ENCODE measurements around the gene SPIN3. TPM values are rescaled to one million over a fixed set of nuclear protein-coding genes. Genes with fewer than 3 reads are reported as not detected.
"Not testable (repeated sequence)": the region's sequence is repeated elsewhere in the genome, so short reads cannot be mapped to it uniquely, and the experiment has no call there.

Gene SPIN3
- total RNA-seq (10 to 100 TPM in 1 of 4 donors, 1 to 10 TPM in 3; 6.5 to 16.9 (median 9.3) TPM), polyA plus RNA-seq (1 to 10 TPM; 1.6 to 4.2 (median 3.8) TPM)

GRCh38 chrX:56995271-56995994, at the start of gene SPIN3:
TSS of gene SPIN3 (minus strand) at chrX:56995541. CDS start at chrX:56994947, 594 bp downstream.
- TF ChIP-seq EP300 (IDR thresholded peaks at IDR 0.05) (no peak), POLR2A (IDR thresholded peaks at IDR 0.05) (peak in 1 of 2 donors; percentile 17), POLR2AphosphoS5 (IDR thresholded peaks at IDR 0.05) (peak; percentile 38 to 75 (median 67)), CTCF (IDR thresholded peaks at IDR 0.05) (no peak)
- intact Hi-C loops (cut with DNase I), result loop anchor here (10.0 kb wide), 2 partner anchors 119 to 599 kb away; partner anchors contain the start of gene ZXDB
- 1% methylated on average over 39 of the region's 39 CpGs for WGBS, 2 donors

GRCh38 chrX:57044245-57044644, 48.9 kb upstream of the SPIN3 start:
- no peaks in the 10 kb centered on the region for H3K9me3 ChIP-seq
- TF ChIP-seq EP300 (IDR thresholded peaks at IDR 0.05), result no peak
- TF ChIP-seq POLR2AphosphoS5 (IDR thresholded peaks at IDR 0.05), result no peak
- no peak for TF ChIP-seq POLR2A (IDR thresholded peaks at IDR 0.05)
- no peak for TF ChIP-seq CTCF (IDR thresholded peaks at IDR 0.05)
- 63 to 80% methylated on average over 3 of the region's 3 CpGs for WGBS, 2 donors
- H3K27me3 ChIP-seq, result no peaks in the 10 kb centered on the region
- no peaks in the 10 kb centered on the region for H3K4me1 ChIP-seq
- H3K36me3 ChIP-seq, result no peaks in the 10 kb centered on the region
- intact Hi-C loops (cut with DNase I), result no loop called here
- no peak overlapping the region for H3K27ac ChIP-seq
- no peak for DNase-seq
- no peak overlapping the region for H3K4me3 ChIP-seq

More at GRCh38 chrX:56995271-56995994, at the start of gene SPIN3:
- peak within 1 kb of the TSS; percentile 73 to 81 (median 78) for H3K27ac ChIP-seq
- H3K4me3 ChIP-seq, result peak within 1 kb of the TSS; percentile 60 to 65 (median 62)
- no peaks in the 10 kb centered on the region for H3K36me3 ChIP-seq
- H3K9me3 ChIP-seq, result no peaks in the 10 kb centered on the region
- H3K4me1 ChIP-seq, result peaks cover 0 to 11% (median 0%) of the 10 kb centered on the region in 4 donors
- H3K27me3 ChIP-seq, result no peaks in the 10 kb centered on the region
- DNase-seq, result peak; percentile 89

- DNase-seq; H3K9me3 ChIP-seq; intact Hi-C loops (cut with DNase I); H3K4me1 ChIP-seq; H3K27me3 ChIP-seq; H3K4me3 ChIP-seq; H3K27ac ChIP-seq; H3K36me3 ChIP-seq: not testable (repeated sequence)
- WGBS, 2 donors, result 84 to 91% methylated on average over 7 of the region's 7 CpGs
These were observed 41.9 kb upstream of the SPIN3 start for GRCh38 chrX:57037265-57037664.

GRCh38 chrX:56994375-56995270, 718 bp downstream of the SPIN3 start:
- peaks cover 0 to 11% (median 0%) of the 10 kb centered on the region in 4 donors for H3K4me1 ChIP-seq
- no peaks in the 10 kb centered on the region for H3K36me3 ChIP-seq
- H3K27me3 ChIP-seq, result no peaks in the 10 kb centered on the region
- WGBS, 2 donors, result 18 to 31% methylated on average over 26 of the region's 26 CpGs
- no peak for DNase-seq
- intact Hi-C loops (cut with DNase I), result loop anchor here (10.0 kb wide), 2 partner anchors 120 to 600 kb away; partner anchors contain the start of gene ZXDB
- peak overlapping the region; percentile 73 to 81 (median 78) for H3K27ac ChIP-seq
- no peaks in the 10 kb centered on the region for H3K9me3 ChIP-seq
- TF ChIP-seq EP300 (IDR thresholded peaks at IDR 0.05), result no peak
- no peak for TF ChIP-seq POLR2AphosphoS5 (IDR thresholded peaks at IDR 0.05)
- no peak for TF ChIP-seq POLR2A (IDR thresholded peaks at IDR 0.05)
- no peak for TF ChIP-seq CTCF (IDR thresholded peaks at IDR 0.05)
- H3K4me3 ChIP-seq, result peak overlapping the region; percentile 60 to 65 (median 62)

- Histone ChIP-seq H3K9me3 (no peaks in the 10 kb centered on the region), H3K4me1 (no peaks in the 10 kb centered on the region), H3K36me3 (peaks cover 0 to 10% (median 0%) of the 10 kb centered on the region in 4 donors), H3K27me3 (no peaks in the 10 kb centered on the region), H3K27ac (no peak overlapping the region), H3K4me3 (no peak overlapping the region)
- DNase-seq, result no peak
- WGBS, 2 donors, result 87 to 90% methylated on average over 1 of the region's 1 CpG
- intact Hi-C loops (cut with DNase I), result no loop called here
- TF ChIP-seq POLR2A (IDR thresholded peaks at IDR 0.05), result no peak
These were observed 7.6 kb downstream of the SPIN3 start for GRCh38 chrX:56987741-56988140.

Measured in sigmoid colon (tissue), 7 donors.